GM12873 (cell line): ENCODE data around the gene TALDO1.

Experiments used
- TF ChIP-seq, protein P1 (sequence below): IDR thresholded peaks from 2 replicates; pipeline ENCODE4 v1.5.1; 2012; ENCODE audit warnings: low read depth, mild to moderate bottlenecking, moderate library complexity, low read length, control low read depth; ENCODE audit not compliant: insufficient read depth; ENCODE audit errors: missing control alignments

Gene TALDO1

DNA sequence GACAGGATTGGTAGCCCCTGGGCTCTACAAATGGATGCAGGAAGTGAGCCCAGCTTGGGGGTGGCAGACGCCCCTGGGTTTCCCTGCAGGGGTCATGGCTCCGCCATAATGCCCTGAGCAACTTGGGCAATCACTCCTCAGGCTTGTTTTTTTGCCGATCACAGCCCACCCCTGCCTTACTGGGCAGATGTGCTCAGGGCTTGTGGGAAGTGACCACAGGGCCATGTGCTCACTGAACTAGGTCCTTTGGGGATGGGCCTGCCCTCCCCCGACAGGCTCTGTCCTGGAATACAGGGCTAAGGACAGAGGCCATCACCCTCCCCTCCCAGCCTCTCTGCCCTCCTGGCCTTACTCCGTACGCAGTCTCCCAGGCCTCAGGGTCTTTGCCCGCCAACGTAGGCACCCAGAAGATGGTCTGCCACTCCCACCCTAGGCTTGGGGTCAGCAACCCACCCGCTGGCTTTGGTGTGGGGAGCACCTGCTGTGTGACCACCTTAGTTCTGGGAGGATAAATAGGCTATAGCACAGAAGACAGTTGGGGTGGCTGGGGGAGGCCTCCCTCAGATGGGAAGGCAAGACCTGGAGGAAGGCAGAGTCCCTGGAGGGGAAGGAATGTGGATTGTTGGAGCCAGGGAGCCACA is 66.3 kb downstream of the TALDO1 start:
- TF ChIP-seq, protein P1, sequence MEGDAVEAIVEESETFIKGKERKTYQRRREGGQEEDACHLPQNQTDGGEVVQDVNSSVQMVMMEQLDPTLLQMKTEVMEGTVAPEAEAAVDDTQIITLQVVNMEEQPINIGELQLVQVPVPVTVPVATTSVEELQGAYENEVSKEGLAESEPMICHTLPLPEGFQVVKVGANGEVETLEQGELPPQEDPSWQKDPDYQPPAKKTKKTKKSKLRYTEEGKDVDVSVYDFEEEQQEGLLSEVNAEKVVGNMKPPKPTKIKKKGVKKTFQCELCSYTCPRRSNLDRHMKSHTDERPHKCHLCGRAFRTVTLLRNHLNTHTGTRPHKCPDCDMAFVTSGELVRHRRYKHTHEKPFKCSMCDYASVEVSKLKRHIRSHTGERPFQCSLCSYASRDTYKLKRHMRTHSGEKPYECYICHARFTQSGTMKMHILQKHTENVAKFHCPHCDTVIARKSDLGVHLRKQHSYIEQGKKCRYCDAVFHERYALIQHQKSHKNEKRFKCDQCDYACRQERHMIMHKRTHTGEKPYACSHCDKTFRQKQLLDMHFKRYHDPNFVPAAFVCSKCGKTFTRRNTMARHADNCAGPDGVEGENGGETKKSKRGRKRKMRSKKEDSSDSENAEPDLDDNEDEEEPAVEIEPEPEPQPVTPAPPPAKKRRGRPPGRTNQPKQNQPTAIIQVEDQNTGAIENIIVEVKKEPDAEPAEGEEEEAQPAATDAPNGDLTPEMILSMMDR = no peak
